Common myeloid progenitor, CD34-positive (primary cell): ENCODE results near the gene MEAF6.
A peak's percentile ranks its signal among the peaks of the same experiment; 100 is the strongest.

Experiments
- CTCF ChIA-PET: fragments of 350-600 bp; sonication (Branson Sonifier 250); formaldehyde crosslinking; loops from one replicate; lab custom pipeline; 2021; ENCODE audit warnings: antibody characterized with exemption; lab: Charles Lee
- POLR2A ChIA-PET: fragments of 350-600 bp; sonication (Branson Sonifier 250); formaldehyde crosslinking; loops from one replicate; lab custom pipeline; 2021; ENCODE audit warnings: antibody characterized with exemption; lab: Charles Lee
- DNase-seq, 3 donors: peaks; one replicate each; pipeline versions ENCODE4 v3.0.0 to v3.0.0-alpha.2; 2013
- H3K27ac ChIP-seq, 2 experiments: 1 replicate in 1 of 2; 2 replicates in 1 of 2; pipeline ENCODE4 v1.7.0; 2013; ENCODE audit warnings: inconsistent platforms in 2 of 2, low read length in 2 of 2, mild to moderate bottlenecking in 2 of 2, low read depth in 1 of 2, moderate library complexity in 1 of 2; ENCODE audit not compliant: severe bottlenecking in 2 of 2, insufficient read depth in 1 of 2, poor library complexity in 1 of 2
- H3K27me3 ChIP-seq, 5 experiments: replicated peaks in 2 of 5; 1 replicate in 3 of 5; 2 replicates in 2 of 5; pipeline versions ENCODE4 v1.6.1 to v1.7.0; 2013; ENCODE audit warnings: low read length in 4 of 5, mild to moderate bottlenecking in 2 of 5, moderate library complexity in 2 of 5, inconsistent platforms in 1 of 5; ENCODE audit not compliant: insufficient read depth in 5 of 5, control insufficient read depth in 4 of 5
- H3K36me3 ChIP-seq, 4 experiments: 1 replicate in 2 of 4; 2 replicates in 2 of 4; pipeline versions ENCODE4 v1.6.1 to v1.7.0; 2013; ENCODE audit warnings: low read length in 3 of 4, control low read depth in 1 of 4, mild to moderate bottlenecking in 1 of 4; ENCODE audit not compliant: control insufficient read depth in 4 of 4, insufficient read depth in 4 of 4
- H3K4me1 ChIP-seq, 4 experiments: 1 replicate in 3 of 4; 2 replicates in 1 of 4; pipeline versions ENCODE4 v1.6.1 to v1.7.1; 2013; ENCODE audit warnings: low read length in 3 of 4, mild to moderate bottlenecking in 3 of 4, control low read depth in 1 of 4, inconsistent platforms in 1 of 4, moderate library complexity in 1 of 4; ENCODE audit not compliant: control insufficient read depth in 4 of 4, insufficient read depth in 4 of 4; ENCODE audit errors: control extremely low read depth in 1 of 4
- H3K4me3 ChIP-seq, 7 experiments: 1 replicate in 4 of 7; 2 replicates in 3 of 7; pipeline versions ENCODE4 v1.5.1 to v1.7.0; 2013; ENCODE audit warnings: mild to moderate bottlenecking in 7 of 7, low read length in 6 of 7, moderate library complexity in 6 of 7, inconsistent platforms in 2 of 7, low read depth in 2 of 7, control low read depth in 1 of 7; ENCODE audit not compliant: insufficient read depth in 4 of 7, control insufficient read depth in 1 of 7; ENCODE audit errors: extremely low read depth in 1 of 7
- H3K9me3 ChIP-seq, 5 experiments: 1 replicate in 4 of 5; 2 replicates in 1 of 5; pipeline versions ENCODE4 v1.6.1 to v1.7.1; 2013; ENCODE audit warnings: low read length in 4 of 5, mild to moderate bottlenecking in 2 of 5, inconsistent platforms in 1 of 5, low read depth in 1 of 5, moderate library complexity in 1 of 5; ENCODE audit not compliant: control insufficient read depth in 4 of 5, insufficient read depth in 2 of 5; ENCODE audit errors: control extremely low read depth in 1 of 5
- WGBS: methylation state at CpG from one replicate; pipeline ENCODE4 v1.1.5; 2013; ENCODE audit not compliant: insufficient coverage; 5-methylcytosine and 5-hydroxymethylcytosine counted together

MEAF6 gene

GRCh38 chr1:37482004-37482785 lies 32.4 kb downstream of the MEAF6 start:
- ChIA-PET POLR2A (no interaction called here), CTCF (interaction anchor here (0.9 to 13.0 kb wide), 3 partner anchors 10 to 28 kb away, joined by 3 to 146 read pairs (median 7); no protein-coding TSS in a partner anchor)
- H3K27ac ChIP-seq, result no peak overlapping the region
- no peak overlapping the region for H3K4me3 ChIP-seq
- 93% methylated on average over 18 of the region's 18 CpGs for WGBS
- H3K4me1 ChIP-seq, result peaks cover 5 to 61% (median 56%) of the 10 kb centered on the region in 4 experiments
- no peak for DNase-seq
- H3K27me3 ChIP-seq, result no peaks in the 10 kb centered on the region
- H3K36me3 ChIP-seq, result peaks cover 4 to 56% (median 41%) of the 10 kb centered on the region in 4 experiments
- no peaks in the 10 kb centered on the region for H3K9me3 ChIP-seq

- POLR2A ChIA-PET, result no interaction called here
- no peaks in the 10 kb centered on the region for H3K9me3 ChIP-seq
- H3K4me1 ChIP-seq, result peaks cover 4 to 61% (median 56%) of the 10 kb centered on the region in 4 experiments
- no peak for DNase-seq
- H3K27ac ChIP-seq, result no peak overlapping the region
- peaks cover 4 to 63% (median 41%) of the 10 kb centered on the region in 4 experiments for H3K36me3 ChIP-seq
- WGBS, result 93% methylated on average over 24 of the region's 26 CpGs
- CTCF ChIA-PET, result interaction anchor here (0.9 to 13.0 kb wide), 3 partner anchors 9 to 27 kb away, joined by 3 to 146 read pairs (median 5); no protein-coding TSS in a partner anchor
- H3K4me3 ChIP-seq, result no peak overlapping the region
- H3K27me3 ChIP-seq, result no peaks in the 10 kb centered on the region
Observed at GRCh38 chr1:37481289-37482003, 33.1 kb downstream of the MEAF6 start.

DNA sequence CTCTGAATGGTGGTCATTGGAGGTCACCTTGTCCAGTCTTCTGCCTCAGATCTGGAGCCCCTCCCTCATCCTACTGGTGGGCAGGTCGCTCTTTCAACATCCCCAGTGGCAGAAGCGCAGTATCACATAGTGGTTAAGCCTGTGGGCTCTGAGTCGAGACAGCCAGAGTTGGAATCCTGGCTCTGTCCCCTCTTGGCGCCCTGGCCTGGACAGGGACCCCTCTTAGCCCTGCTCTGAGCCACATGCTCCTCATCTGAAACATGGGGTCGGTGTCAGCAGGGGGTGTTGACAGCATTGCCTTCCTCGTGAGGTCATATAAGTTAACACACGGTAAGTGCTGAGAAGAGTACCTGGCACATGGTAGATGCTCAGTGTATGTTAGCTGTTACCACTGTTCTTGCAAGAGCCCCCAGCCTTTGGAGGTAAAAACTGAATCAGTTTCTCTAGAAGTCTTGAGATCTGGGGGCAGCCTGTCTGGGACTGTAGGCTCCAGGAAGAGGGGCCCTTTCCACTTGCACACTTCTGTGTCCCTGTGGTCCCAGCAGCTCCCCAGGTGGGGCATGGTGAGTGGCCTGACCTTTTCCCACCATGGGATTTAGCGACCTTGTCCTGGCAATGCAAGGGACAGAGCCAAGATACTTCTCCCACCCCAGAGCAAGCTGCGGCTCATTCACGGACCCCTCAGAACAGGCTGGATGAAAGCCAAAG lies 33.8 kb downstream of the MEAF6 start:
- CTCF ChIA-PET, result interaction anchor here (1.0 to 13.0 kb wide), 2 partner anchors 8 to 26 kb away, joined by 5 to 146 read pairs; no protein-coding TSS in a partner anchor
- WGBS, result 99% methylated on average over 9 of the region's 10 CpGs
- H3K27ac ChIP-seq, result peak overlapping the region in 1 of 2 experiments; percentile 90
- H3K9me3 ChIP-seq, result no peaks in the 10 kb centered on the region
- H3K36me3 ChIP-seq, result peaks cover 4 to 70% (median 42%) of the 10 kb centered on the region in 4 experiments
- no peak overlapping the region for H3K4me3 ChIP-seq
- no peaks in the 10 kb centered on the region for H3K27me3 ChIP-seq
- peaks cover 4 to 61% (median 56%) of the 10 kb centered on the region in 4 experiments for H3K4me1 ChIP-seq
- DNase-seq, result no peak
- POLR2A ChIA-PET, result no interaction called here

DNA sequence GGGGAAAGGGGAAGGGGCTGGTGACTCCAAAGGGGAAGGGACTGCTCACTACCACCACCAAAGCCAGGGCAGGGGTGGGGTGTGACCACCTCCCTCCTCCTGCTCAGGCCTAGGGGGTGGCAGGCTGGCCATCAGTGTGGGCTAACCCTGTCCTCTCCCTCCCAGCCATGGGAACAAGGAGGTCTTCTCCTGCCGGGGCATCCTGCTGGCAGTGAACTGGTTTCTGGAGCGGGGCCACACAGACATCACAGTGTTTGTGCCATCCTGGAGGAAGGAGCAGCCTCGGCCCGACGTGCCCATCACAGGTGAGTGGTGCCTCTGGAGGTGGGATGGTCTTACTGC lies 34.5 kb downstream of the MEAF6 start:
- Histone ChIP-seq H3K4me1 (peaks cover 4 to 61% (median 56%) of the 10 kb centered on the region in 4 experiments), H3K27ac (peak overlapping the region; percentile 64 to 90), H3K27me3 (no peaks in the 10 kb centered on the region), H3K9me3 (no peaks in the 10 kb centered on the region), H3K36me3 (peaks cover 4 to 72% (median 43%) of the 10 kb centered on the region in 4 experiments), H3K4me3 (peak overlapping the region in 5 of 7 experiments; percentile 48 to 92 (median 57))
- ChIA-PET POLR2A (interaction anchor here (1.1 to 1.5 kb wide), 2 partner anchors 25 to 43 kb away, joined by 3 to 4 read pairs; no protein-coding TSS in a partner anchor), CTCF (interaction anchor here (1.2 to 13.0 kb wide), 2 partner anchors 16 to 26 kb away, joined by 4 to 146 read pairs; no protein-coding TSS in a partner anchor)
- WGBS, result 87% methylated on average over 5 of the region's 5 CpGs
- DNase-seq, result no peak

DNA sequence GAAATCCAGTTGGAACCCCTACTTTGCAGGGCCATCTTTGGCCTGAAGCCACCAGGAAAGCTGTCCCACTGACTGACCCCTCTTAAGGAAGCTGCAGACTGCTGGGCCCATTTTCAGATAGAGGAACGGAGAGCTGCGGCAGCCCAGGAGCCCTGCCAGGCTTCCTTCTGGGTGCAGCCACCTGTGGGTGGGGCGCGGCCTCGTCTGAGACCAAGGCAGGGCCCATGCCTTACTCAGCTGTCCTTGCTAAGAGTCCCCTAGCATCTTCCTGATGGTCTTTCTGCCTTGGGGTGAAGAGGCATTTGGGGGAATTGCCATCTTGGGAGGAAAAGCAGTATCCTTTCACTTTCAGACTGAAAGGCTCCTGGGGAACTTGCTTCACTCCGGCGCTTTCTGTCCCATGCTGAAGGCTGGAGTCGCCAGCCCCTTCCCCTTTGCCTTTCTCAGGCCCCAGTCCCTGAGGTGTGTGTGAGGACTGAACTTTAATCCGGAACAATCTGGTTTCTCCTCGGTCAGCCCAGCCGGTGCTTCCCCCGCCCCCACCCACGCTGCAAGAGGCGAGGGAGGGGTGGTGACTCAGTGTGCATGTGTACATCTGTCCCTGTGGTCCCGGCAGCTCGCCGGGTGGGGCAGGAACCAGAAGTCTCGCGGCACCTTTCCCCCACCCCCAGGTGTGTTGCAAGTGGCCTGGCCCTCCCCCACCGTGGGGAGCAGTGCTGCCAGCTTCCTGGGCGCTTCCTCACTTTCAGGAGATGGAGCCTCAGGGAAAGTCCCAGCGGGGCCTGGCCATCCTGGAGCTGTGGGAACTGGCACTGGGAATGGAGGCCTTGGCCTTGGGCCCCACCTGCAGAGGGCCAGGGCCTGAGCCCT lies 35.1 kb downstream of the MEAF6 start:
- 6% methylated on average over 14 of the region's 22 CpGs for WGBS
- ChIA-PET CTCF (interaction anchor here (1.2 to 13.0 kb wide), 4 partner anchors 6 to 25 kb away, joined by 3 to 146 read pairs (median 57); no protein-coding TSS in a partner anchor), POLR2A (interaction anchor here (1.1 to 1.5 kb wide), 2 partner anchors 25 to 43 kb away, joined by 3 to 4 read pairs; no protein-coding TSS in a partner anchor)
- no peaks in the 10 kb centered on the region for H3K9me3 ChIP-seq
- peak; percentile 67 to 90 (median 89) for DNase-seq
- H3K36me3 ChIP-seq, result peaks cover 4 to 70% (median 39%) of the 10 kb centered on the region in 4 experiments
- H3K4me3 ChIP-seq, result peak overlapping the region; percentile 5 to 92 (median 54)
- H3K27me3 ChIP-seq, result no peaks in the 10 kb centered on the region
- peak overlapping the region; percentile 64 to 90 for H3K27ac ChIP-seq
- H3K4me1 ChIP-seq, result peaks cover 4 to 63% (median 60%) of the 10 kb centered on the region in 4 experiments

DNA sequence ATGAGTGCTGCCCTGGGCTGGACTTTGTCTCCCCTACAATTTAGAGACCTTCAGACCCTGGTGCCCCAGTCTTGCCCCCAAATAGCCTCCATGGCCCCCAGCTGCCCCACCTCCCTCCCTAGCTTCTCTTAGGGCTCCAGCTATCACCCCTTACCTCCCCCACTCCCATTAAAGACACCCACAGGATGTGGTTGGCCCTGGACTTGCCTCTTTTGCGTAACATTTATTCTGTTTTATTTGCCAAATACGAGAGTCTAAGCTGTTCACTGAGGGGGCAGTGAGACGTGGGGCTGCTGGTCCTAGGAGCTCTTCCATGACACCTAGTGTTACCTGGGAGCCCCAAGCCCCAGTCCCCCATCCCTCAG lies 35.7 kb downstream of the MEAF6 start:
- Histone ChIP-seq H3K9me3 (no peaks in the 10 kb centered on the region), H3K36me3 (peaks cover 2 to 65% (median 35%) of the 10 kb centered on the region in 4 experiments), H3K4me3 (peak overlapping the region in 6 of 7 experiments; percentile 11 to 92 (median 56)), H3K27me3 (no peaks in the 10 kb centered on the region), H3K4me1 (peaks cover 4 to 66% (median 63%) of the 10 kb centered on the region in 4 experiments), H3K27ac (peak overlapping the region; percentile 64 to 90)
- 17% methylated on average over 1 of the region's 3 CpGs for WGBS
- ChIA-PET CTCF (interaction anchor here (1.2 to 13.0 kb wide), 4 partner anchors 7 to 24 kb away, joined by 3 to 146 read pairs (median 57); no protein-coding TSS in a partner anchor), POLR2A (interaction anchor here (1.5 kb wide), 1 partner anchor 24 kb away, joined by 4 read pairs; no protein-coding TSS in a partner anchor)
- no peak for DNase-seq
